ENCODE results near the gene PLEKHG5. TPM values are rescaled to one million over a fixed set of nuclear protein-coding genes. Genes with fewer than 3 reads are reported as not detected.

PLEKHG5 gene, protein sequence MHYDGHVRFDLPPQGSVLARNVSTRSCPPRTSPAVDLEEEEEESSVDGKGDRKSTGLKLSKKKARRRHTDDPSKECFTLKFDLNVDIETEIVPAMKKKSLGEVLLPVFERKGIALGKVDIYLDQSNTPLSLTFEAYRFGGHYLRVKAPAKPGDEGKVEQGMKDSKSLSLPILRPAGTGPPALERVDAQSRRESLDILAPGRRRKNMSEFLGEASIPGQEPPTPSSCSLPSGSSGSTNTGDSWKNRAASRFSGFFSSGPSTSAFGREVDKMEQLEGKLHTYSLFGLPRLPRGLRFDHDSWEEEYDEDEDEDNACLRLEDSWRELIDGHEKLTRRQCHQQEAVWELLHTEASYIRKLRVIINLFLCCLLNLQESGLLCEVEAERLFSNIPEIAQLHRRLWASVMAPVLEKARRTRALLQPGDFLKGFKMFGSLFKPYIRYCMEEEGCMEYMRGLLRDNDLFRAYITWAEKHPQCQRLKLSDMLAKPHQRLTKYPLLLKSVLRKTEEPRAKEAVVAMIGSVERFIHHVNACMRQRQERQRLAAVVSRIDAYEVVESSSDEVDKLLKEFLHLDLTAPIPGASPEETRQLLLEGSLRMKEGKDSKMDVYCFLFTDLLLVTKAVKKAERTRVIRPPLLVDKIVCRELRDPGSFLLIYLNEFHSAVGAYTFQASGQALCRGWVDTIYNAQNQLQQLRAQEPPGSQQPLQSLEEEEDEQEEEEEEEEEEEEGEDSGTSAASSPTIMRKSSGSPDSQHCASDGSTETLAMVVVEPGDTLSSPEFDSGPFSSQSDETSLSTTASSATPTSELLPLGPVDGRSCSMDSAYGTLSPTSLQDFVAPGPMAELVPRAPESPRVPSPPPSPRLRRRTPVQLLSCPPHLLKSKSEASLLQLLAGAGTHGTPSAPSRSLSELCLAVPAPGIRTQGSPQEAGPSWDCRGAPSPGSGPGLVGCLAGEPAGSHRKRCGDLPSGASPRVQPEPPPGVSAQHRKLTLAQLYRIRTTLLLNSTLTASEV
- 10 to 100 TPM in 2 of 3 donors, 1 to 10 TPM in 1; 7.0 to 12.0 (median 11.8) TPM for total RNA-seq

DNA sequence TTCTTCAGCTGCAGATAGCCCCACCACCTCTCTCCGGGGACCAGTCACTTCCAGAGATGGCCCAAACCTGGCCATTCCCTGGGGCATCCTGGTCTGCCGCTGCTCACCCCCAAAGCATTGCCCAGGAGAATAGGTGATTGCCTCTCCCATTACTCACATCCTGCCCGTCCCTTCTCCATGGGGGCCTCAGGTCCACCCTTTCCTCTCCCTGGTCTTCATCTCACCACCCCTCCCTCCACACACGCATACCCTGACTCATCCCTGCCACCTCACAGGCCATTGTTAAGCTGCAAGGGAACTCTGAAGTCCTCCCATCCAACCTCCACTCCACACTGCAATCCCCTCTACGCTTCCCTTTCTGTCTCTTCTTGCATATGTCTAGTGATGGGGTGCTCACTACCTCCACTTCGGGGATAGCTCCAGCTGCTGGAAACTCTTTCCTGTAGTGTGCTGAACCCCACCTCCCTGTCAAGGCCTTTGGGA is at the start of gene PLEKHG5:
Gene PLEKHG5 (minus strand): TSS at position 188 of the 483 bp plus-strand sequence. CDS start 14,096 bp downstream, outside the sequence.
- TF ChIP-seq POLR2AphosphoS5 (IDR thresholded peaks at IDR 0.05) (no peak), POLR2A (IDR thresholded peaks at IDR 0.05) (no peak)
- TF ChIP-seq, protein P1, sequence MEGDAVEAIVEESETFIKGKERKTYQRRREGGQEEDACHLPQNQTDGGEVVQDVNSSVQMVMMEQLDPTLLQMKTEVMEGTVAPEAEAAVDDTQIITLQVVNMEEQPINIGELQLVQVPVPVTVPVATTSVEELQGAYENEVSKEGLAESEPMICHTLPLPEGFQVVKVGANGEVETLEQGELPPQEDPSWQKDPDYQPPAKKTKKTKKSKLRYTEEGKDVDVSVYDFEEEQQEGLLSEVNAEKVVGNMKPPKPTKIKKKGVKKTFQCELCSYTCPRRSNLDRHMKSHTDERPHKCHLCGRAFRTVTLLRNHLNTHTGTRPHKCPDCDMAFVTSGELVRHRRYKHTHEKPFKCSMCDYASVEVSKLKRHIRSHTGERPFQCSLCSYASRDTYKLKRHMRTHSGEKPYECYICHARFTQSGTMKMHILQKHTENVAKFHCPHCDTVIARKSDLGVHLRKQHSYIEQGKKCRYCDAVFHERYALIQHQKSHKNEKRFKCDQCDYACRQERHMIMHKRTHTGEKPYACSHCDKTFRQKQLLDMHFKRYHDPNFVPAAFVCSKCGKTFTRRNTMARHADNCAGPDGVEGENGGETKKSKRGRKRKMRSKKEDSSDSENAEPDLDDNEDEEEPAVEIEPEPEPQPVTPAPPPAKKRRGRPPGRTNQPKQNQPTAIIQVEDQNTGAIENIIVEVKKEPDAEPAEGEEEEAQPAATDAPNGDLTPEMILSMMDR (IDR thresholded peaks at IDR 0.05) = no peak
- H3K4me3 ChIP-seq = peak within 1 kb of the TSS; percentile 40 to 75 (median 71)
- H3K4me1 ChIP-seq = peaks cover 6% of the 10 kb centered on the region in 2 donors
- H3K9me3 ChIP-seq = no peaks in the 10 kb centered on the region
- H3K27me3 ChIP-seq = no peaks in the 10 kb centered on the region
- intact Hi-C loops (cut with DNase I; ENCODE audit: low total_unique reads) = loop anchor here (10.0 kb wide), 1 partner anchor 153 kb away; no protein-coding TSS in a partner anchor
- peak within 1 kb of the TSS; percentile 82 to 86 for H3K27ac ChIP-seq
- H3K36me3 ChIP-seq = no peaks in the 10 kb centered on the region
- no peak for DNase-seq (ENCODE audit: low spot score in 2 of 2)

DNA sequence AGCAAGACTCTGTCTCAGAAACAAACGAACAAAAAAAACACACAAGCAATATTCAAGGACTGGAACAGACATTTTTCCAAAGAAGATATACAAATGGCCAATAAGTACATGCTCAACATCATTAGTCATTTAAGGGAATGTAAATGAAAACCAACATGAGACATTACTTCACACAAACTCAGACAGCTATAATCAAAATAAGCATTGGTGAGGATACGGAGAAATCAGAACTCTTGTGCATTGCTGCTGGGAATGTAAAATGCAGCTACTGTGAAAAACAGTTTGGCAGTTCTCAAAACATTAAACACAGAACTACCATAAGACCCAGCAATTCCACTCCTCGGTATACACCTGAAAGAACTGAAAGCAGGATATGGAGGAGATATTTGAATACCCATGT is 47.5 kb upstream of the PLEKHG5 start:
- H3K27me3 ChIP-seq = no peaks in the 10 kb centered on the region
- no peaks in the 10 kb centered on the region for H3K9me3 ChIP-seq
- intact Hi-C loops (cut with DNase I; ENCODE audit: low total_unique reads) = loop anchor here (10.0 kb wide), 1 partner anchor 54 kb away; no protein-coding TSS in a partner anchor
- TF ChIP-seq, protein P1 (IDR thresholded peaks at IDR 0.05) = no peak
- TF ChIP-seq POLR2A (IDR thresholded peaks at IDR 0.05) = no peak
- no peak for TF ChIP-seq POLR2AphosphoS5 (IDR thresholded peaks at IDR 0.05)
- no peak overlapping the region for H3K27ac ChIP-seq
- no peak overlapping the region for H3K4me3 ChIP-seq
- DNase-seq (ENCODE audit: low spot score in 2 of 2) = no peak
- H3K4me1 ChIP-seq = no peaks in the 10 kb centered on the region
- no peaks in the 10 kb centered on the region for H3K36me3 ChIP-seq

DNA sequence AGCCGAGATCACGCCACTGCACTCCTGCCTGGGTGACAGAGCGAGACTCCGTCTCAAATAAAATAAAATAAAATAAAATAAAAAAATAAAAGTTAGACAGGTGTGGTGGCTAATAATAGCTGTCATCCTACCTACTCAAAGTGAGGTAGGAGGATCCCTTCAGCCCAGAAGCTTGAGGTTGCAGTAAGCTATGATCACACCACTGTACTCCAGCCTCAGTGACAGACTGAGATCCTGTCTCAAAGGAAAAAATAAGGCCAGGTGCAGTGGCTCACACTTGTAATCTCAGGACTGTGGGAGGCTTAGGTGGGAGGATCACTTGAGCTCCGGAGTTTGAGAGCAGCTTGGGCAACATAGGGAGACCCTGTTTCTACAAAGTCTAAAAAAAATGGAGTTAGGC is 44.8 kb upstream of the PLEKHG5 start:
- no peak for TF ChIP-seq POLR2AphosphoS5 (IDR thresholded peaks at IDR 0.05)
- TF ChIP-seq, protein P1 (IDR thresholded peaks at IDR 0.05) = no peak
- no peak for TF ChIP-seq POLR2A (IDR thresholded peaks at IDR 0.05)
- no peaks in the 10 kb centered on the region for H3K36me3 ChIP-seq
- no peak for DNase-seq (ENCODE audit: low spot score in 2 of 2)
- intact Hi-C loops (cut with DNase I; ENCODE audit: low total_unique reads) = loop anchor here (10.0 kb wide), 1 partner anchor 51 kb away; no protein-coding TSS in a partner anchor
- H3K27ac ChIP-seq = no peak overlapping the region
- no peaks in the 10 kb centered on the region for H3K4me1 ChIP-seq
- no peaks in the 10 kb centered on the region for H3K27me3 ChIP-seq
- no peaks in the 10 kb centered on the region for H3K9me3 ChIP-seq
- H3K4me3 ChIP-seq = no peak overlapping the region

DNA sequence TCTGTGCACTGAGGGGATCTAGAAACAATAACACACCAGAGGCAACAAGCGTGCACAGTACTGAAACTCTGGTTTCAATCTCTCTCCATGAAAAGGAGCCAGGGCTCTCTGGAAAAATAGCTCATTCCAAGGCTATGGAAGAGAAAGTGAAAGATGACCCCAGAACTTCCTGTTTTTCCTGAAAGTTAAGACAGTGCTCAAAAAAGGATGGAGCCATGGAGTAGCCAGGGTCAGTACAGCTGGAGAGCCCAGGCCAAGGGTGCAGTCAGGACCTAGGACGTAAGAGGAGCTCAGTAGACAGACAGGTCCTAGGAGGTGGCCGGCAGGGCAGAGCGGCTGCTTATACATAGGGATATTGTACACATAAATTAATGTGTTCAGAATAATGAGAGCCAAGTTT is 43.7 kb upstream of the PLEKHG5 start:
- intact Hi-C loops (cut with DNase I; ENCODE audit: low total_unique reads) = loop anchor here (10.0 kb wide), 1 partner anchor 50 kb away; no protein-coding TSS in a partner anchor
- H3K36me3 ChIP-seq = no peaks in the 10 kb centered on the region
- TF ChIP-seq POLR2A (IDR thresholded peaks at IDR 0.05) (no peak), POLR2AphosphoS5 (IDR thresholded peaks at IDR 0.05) (no peak)
- TF ChIP-seq, protein P1 (IDR thresholded peaks at IDR 0.05) = no peak
- no peak for DNase-seq (ENCODE audit: low spot score in 2 of 2)
- no peaks in the 10 kb centered on the region for H3K4me1 ChIP-seq
- H3K4me3 ChIP-seq = no peak overlapping the region
- H3K9me3 ChIP-seq = no peaks in the 10 kb centered on the region
- H3K27me3 ChIP-seq = no peaks in the 10 kb centered on the region
- no peak overlapping the region for H3K27ac ChIP-seq
